ENCODE measurements around the gene NAPSA. TPM values are rescaled to one million over a fixed set of nuclear protein-coding genes. Genes with fewer than 3 reads are reported as not detected.

Gene NAPSA
- total RNA-seq, 3 donors from 2014 or later (not counting 1 experiment from before 2014, with no cell fraction given): 0.94 to 1.3 (median 0.95) TPM

GRCh38 chr19:50329146-50329925 lies 36.1 kb downstream of the NAPSA start, which contains the start of gene KCNC3:
Gene KCNC3 (minus strand): TSS chr19:50329377. CDS start chr19:50329082, 295 bp downstream.
- ATAC-seq (peak; percentile 42 to 76 (median 56)), DNase-seq (peak in 1 of 2 donors; percentile 92)
- Histone ChIP-seq H3K27me3 (ENCODE audit: control insufficient read depth, insufficient read depth, low read length) (peaks cover 55% of the 10 kb centered on the region), H3K36me3 (ENCODE audit: control insufficient read depth, insufficient read depth, low read length) (no peaks in the 10 kb centered on the region), H3K4me3 (ENCODE audit: low read length) (no peak within 1 kb of the TSS), H3K27ac (ENCODE audit: low read length) (peak within 1 kb of the TSS; percentile 16), H3K4me1 (ENCODE audit: control insufficient read depth, insufficient read depth, low read length) (peaks cover 75% of the 10 kb centered on the region), H3K9me3 (ENCODE audit: control insufficient read depth, insufficient read depth, low read length) (peaks cover 17% of the 10 kb centered on the region)
- H3K27me3 Mint-ChIP-seq (ENCODE audit: low read depth in 2 of 2): peaks cover 44 to 64% of the 10 kb centered on the region in 2 donors
- peak within 1 kb of the TSS; percentile 45 to 78 for H3K27ac Mint-ChIP-seq
- H3K36me3 Mint-ChIP-seq: peaks cover 22% of the 10 kb centered on the region
- H3K4me1 Mint-ChIP-seq: peaks cover 49 to 70% of the 10 kb centered on the region in 2 donors
- TF ChIP-seq CTCF (IDR thresholded peaks at IDR 0.05): no peak
- intact Hi-C loops (cut with micrococcal nuclease): no loop called here
- 2% methylated on average over 43 of the region's 43 CpGs for WGBS (ENCODE audit: insufficient coverage)
- H3K9me3 Mint-ChIP-seq: peaks cover 3 to 4% of the 10 kb centered on the region in 2 donors
- peak within 1 kb of the TSS; percentile 82 for H3K4me3 Mint-ChIP-seq

GRCh38 chr19:50328873-50329145 lies 36.6 kb downstream of the NAPSA start:
- intact Hi-C loops (cut with micrococcal nuclease): no loop called here

GRCh38 chr19:50328224-50328872 lies 37.1 kb downstream of the NAPSA start:
- TF ChIP-seq CTCF (IDR thresholded peaks at IDR 0.05): no peak
- H3K36me3 ChIP-seq (ENCODE audit: control insufficient read depth, insufficient read depth, low read length): no peaks in the 10 kb centered on the region
- peak in 1 of 2 donors; percentile 40 for DNase-seq
- no peak overlapping the region for H3K4me3 ChIP-seq (ENCODE audit: low read length)
- peaks cover 44 to 65% of the 10 kb centered on the region in 2 donors for H3K27me3 Mint-ChIP-seq (ENCODE audit: low read depth in 2 of 2)
- H3K4me1 Mint-ChIP-seq: peaks cover 40 to 61% of the 10 kb centered on the region in 2 donors
- no peak overlapping the region for H3K27ac Mint-ChIP-seq
- peaks cover 3 to 4% of the 10 kb centered on the region in 2 donors for H3K9me3 Mint-ChIP-seq
- 4% methylated on average over 104 of the region's 104 CpGs for WGBS (ENCODE audit: insufficient coverage)
- intact Hi-C loops (cut with micrococcal nuclease): no loop called here
- H3K9me3 ChIP-seq (ENCODE audit: control insufficient read depth, insufficient read depth, low read length): peaks cover 16% of the 10 kb centered on the region
- H3K36me3 Mint-ChIP-seq: peaks cover 22% of the 10 kb centered on the region
- H3K27me3 ChIP-seq (ENCODE audit: control insufficient read depth, insufficient read depth, low read length): peaks cover 54% of the 10 kb centered on the region
- H3K4me3 Mint-ChIP-seq: no peak overlapping the region
- H3K27ac ChIP-seq (ENCODE audit: low read length): no peak overlapping the region
- H3K4me1 ChIP-seq (ENCODE audit: control insufficient read depth, insufficient read depth, low read length): peaks cover 65% of the 10 kb centered on the region
- ATAC-seq: no peak

More at GRCh38 chr19:50328873-50329145, 36.6 kb downstream of the NAPSA start:
- Mint-ChIP-seq H3K27ac (no peak overlapping the region), H3K4me1 (peaks cover 44 to 66% of the 10 kb centered on the region in 2 donors), H3K9me3 (peaks cover 3 to 4% of the 10 kb centered on the region in 2 donors), H3K4me3 (peak overlapping the region; percentile 82), H3K27me3 (ENCODE audit: low read depth in 2 of 2) (peaks cover 44 to 68% of the 10 kb centered on the region in 2 donors), H3K36me3 (peaks cover 22% of the 10 kb centered on the region)
- no peak for TF ChIP-seq CTCF (IDR thresholded peaks at IDR 0.05)
- ATAC-seq (no peak), DNase-seq (peak in 1 of 2 donors; percentile 61)
- Histone ChIP-seq H3K4me1 (ENCODE audit: control insufficient read depth, insufficient read depth, low read length) (peaks cover 69% of the 10 kb centered on the region), H3K4me3 (ENCODE audit: low read length) (no peak overlapping the region), H3K36me3 (ENCODE audit: control insufficient read depth, insufficient read depth, low read length) (no peaks in the 10 kb centered on the region), H3K9me3 (ENCODE audit: control insufficient read depth, insufficient read depth, low read length) (peaks cover 17% of the 10 kb centered on the region), H3K27me3 (ENCODE audit: control insufficient read depth, insufficient read depth, low read length) (peaks cover 55% of the 10 kb centered on the region), H3K27ac (ENCODE audit: low read length) (no peak overlapping the region)
- under 1% methylated on average over 40 of the region's 40 CpGs for WGBS (ENCODE audit: insufficient coverage)

All from natural killer cell (primary cell).